Smooth muscle cell (in vitro differentiated cells): ENCODE results near the gene FOXB1. TPM values are rescaled to one million over a fixed set of nuclear protein-coding genes. Genes with fewer than 3 reads are reported as not detected.

Experiments used
- DNase-seq: peaks from one replicate; lab custom pipeline; 2025; ENCODE audit not compliant: unreplicated experiment; lab: John Stamatoyannopoulos, UW
- H2AFZ ChIP-seq: fragments of 200-600 bp; sonication (generic); 2 replicates; pipeline ENCODE4 v1.6.0; 2016; ENCODE audit warnings: antibody characterized with exemption, low read depth, mild to moderate bottlenecking
- H3F3A ChIP-seq: fragments of 200-600 bp; sonication (generic); 2 replicates; pipeline ENCODE4 v1.6.0; 2017; ENCODE audit warnings: antibody characterized with exemption, low read depth
- H3K27ac ChIP-seq: fragments of 200-600 bp; sonication (generic); 2 replicates; pipeline ENCODE4 v1.5.1; 2016; ENCODE audit warnings: low read depth, mild to moderate bottlenecking
- H3K27me3 ChIP-seq: fragments of 200-600 bp; sonication (generic); 2 replicates; pipeline ENCODE4 v1.6.1; 2016; ENCODE audit warnings: low read depth, mild to moderate bottlenecking
- H3K36me3 ChIP-seq: fragments of 200-600 bp; sonication (generic); 2 replicates; pipeline ENCODE4 v1.5.1; 2016; ENCODE audit warnings: low read depth
- H3K4me1 ChIP-seq: fragments of 200-600 bp; sonication (generic); 2 replicates; pipeline ENCODE4 v1.5.1; 2016; ENCODE audit warnings: low read depth
- H3K4me2 ChIP-seq: fragments of 200-600 bp; sonication (generic); 2 replicates; pipeline ENCODE4 v1.6.0; 2016; ENCODE audit warnings: mild to moderate bottlenecking
- H3K4me3 ChIP-seq: fragments of 200-600 bp; sonication (generic); 2 replicates; pipeline ENCODE4 v1.5.1; 2016; ENCODE audit warnings: mild to moderate bottlenecking
- H3K79me2 ChIP-seq: fragments of 200-600 bp; sonication (generic); 2 replicates; pipeline ENCODE4 v1.6.0; 2016; ENCODE audit warnings: low read depth, mild to moderate bottlenecking
- H3K9ac ChIP-seq: fragments of 200-600 bp; sonication (generic); 2 replicates; pipeline ENCODE4 v1.6.0; 2016; ENCODE audit warnings: low read depth
- H3K9me3 ChIP-seq: fragments of 200-600 bp; sonication (generic); replicated peaks from 2 replicates; pipeline ENCODE4 v1.5.1; 2016; ENCODE audit warnings: low read depth
- H4K20me1 ChIP-seq: fragments of 200-600 bp; sonication (generic); 2 replicates; pipeline ENCODE4 v1.6.0; 2016; ENCODE audit warnings: low read depth
- CTCF ChIP-seq: fragments of 200-600 bp; sonication (generic); IDR thresholded peaks from 2 replicates; pipeline ENCODE4 v1.5.1; 2017; ENCODE audit warnings: borderline replicate concordance, mild to moderate bottlenecking, antibody characterized with exemption; ENCODE audit not compliant: insufficient read depth, poor library complexity, severe bottlenecking
- whole genome bisulfite sequencing: methylation state at CpG from one replicate; pipeline ENCODE4 v1.1.7; 2016; ENCODE audit warnings: low lambda C conversion rate; 5-methylcytosine and 5-hydroxymethylcytosine counted together
- polyA plus RNA-seq: library from polyadenylated mRNA; unstranded; fragments of >200 nt; fragmentation: Nextera tagmentation; extraction: Ambion mirVana; gene quantifications from 2 replicates; pipeline ENCODE4 v1.2.1, GENCODE V29; 2016
- total RNA-seq: library from RNA; depleted of rRNA; stranded (reverse); fragments of >200 nt; gene quantifications from 2 replicates; pipeline ENCODE4 v1.2.3, GENCODE V29; 2014

Gene FOXB1
- total RNA-seq (not detected in 2 replicates), polyA plus RNA-seq (not detected in 2 replicates)

- H3K4me2 ChIP-seq, result peak within 1 kb of the TSS; percentile 82
- no peak within 1 kb of the TSS for H3K9ac ChIP-seq
- no peaks in the 10 kb centered on the region for H4K20me1 ChIP-seq
- no peak within 1 kb of the TSS for H3K27ac ChIP-seq
- H3K36me3 ChIP-seq, result no peaks in the 10 kb centered on the region
- no peak for DNase-seq
- peak within 1 kb of the TSS; percentile 42 for H3K4me3 ChIP-seq
- no peaks in the 10 kb centered on the region for H3K9me3 ChIP-seq
- TF ChIP-seq CTCF, result no peak
- H3K79me2 ChIP-seq, result no peaks in the 10 kb centered on the region
- H3F3A ChIP-seq, result no peaks in the 10 kb centered on the region
- H3K4me1 ChIP-seq, result peaks cover 37% of the 10 kb centered on the region
- H2AFZ ChIP-seq, result peak within 1 kb of the TSS; percentile 37
- under 1% methylated on average over 72 of the region's 84 CpGs for WGBS
- H3K27me3 ChIP-seq, result peaks cover 100% of the 10 kb centered on the region
These were observed at the start of gene FOXB1 for GRCh38 chr15:60004009-60004845. Gene FOXB1, plus strand, starts transcription at chr15:60004311. Its CDS starts 653 bp downstream, at chr15:60004964.

DNA sequence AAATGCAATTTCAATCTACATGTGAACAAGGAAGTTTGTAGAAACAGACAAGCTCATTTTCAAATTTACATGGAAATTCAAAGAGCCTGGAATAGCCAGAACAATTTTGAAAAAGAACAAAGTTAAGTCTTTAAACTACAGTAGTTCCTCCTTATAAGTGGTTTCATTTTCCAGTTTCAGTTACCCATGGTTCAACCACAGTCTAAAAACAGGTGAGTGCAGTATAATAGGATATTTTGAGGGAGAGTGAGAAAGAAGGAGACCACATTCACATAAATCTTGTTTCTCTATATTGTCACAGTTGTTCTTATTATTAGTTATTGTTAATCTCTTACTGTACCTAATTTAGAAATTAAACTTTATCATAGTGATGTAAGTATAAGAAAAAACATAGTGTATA, 45.8 kb upstream of the FOXB1 start:
- H2AFZ ChIP-seq, result no peak overlapping the region
- no peak overlapping the region for H3K4me2 ChIP-seq
- H3F3A ChIP-seq, result no peaks in the 10 kb centered on the region
- peaks cover 17% of the 10 kb centered on the region for H3K9me3 ChIP-seq
- no peaks in the 10 kb centered on the region for H3K36me3 ChIP-seq
- H3K27ac ChIP-seq, result no peak overlapping the region
- H3K4me3 ChIP-seq, result no peak overlapping the region
- no peaks in the 10 kb centered on the region for H3K4me1 ChIP-seq
- no peaks in the 10 kb centered on the region for H3K27me3 ChIP-seq
- no peaks in the 10 kb centered on the region for H4K20me1 ChIP-seq
- no peak for TF ChIP-seq CTCF
- H3K79me2 ChIP-seq, result no peaks in the 10 kb centered on the region
- H3K9ac ChIP-seq, result no peak overlapping the region
- DNase-seq, result no peak

GRCh38 chr15:59960318-59960717, 43.8 kb upstream of the FOXB1 start:
- no peak overlapping the region for H3K27ac ChIP-seq
- no peaks in the 10 kb centered on the region for H3K79me2 ChIP-seq
- H3K36me3 ChIP-seq, result no peaks in the 10 kb centered on the region
- H3K27me3 ChIP-seq, result no peaks in the 10 kb centered on the region
- no peaks in the 10 kb centered on the region for H3K4me1 ChIP-seq
- H4K20me1 ChIP-seq, result no peaks in the 10 kb centered on the region
- no peak overlapping the region for H3K9ac ChIP-seq
- no peaks in the 10 kb centered on the region for H3F3A ChIP-seq
- TF ChIP-seq CTCF, result no peak
- H2AFZ ChIP-seq, result no peak overlapping the region
- H3K9me3 ChIP-seq, result peaks cover 17% of the 10 kb centered on the region
- no peak overlapping the region for H3K4me2 ChIP-seq
- no peak overlapping the region for H3K4me3 ChIP-seq
- DNase-seq, result no peak

DNA sequence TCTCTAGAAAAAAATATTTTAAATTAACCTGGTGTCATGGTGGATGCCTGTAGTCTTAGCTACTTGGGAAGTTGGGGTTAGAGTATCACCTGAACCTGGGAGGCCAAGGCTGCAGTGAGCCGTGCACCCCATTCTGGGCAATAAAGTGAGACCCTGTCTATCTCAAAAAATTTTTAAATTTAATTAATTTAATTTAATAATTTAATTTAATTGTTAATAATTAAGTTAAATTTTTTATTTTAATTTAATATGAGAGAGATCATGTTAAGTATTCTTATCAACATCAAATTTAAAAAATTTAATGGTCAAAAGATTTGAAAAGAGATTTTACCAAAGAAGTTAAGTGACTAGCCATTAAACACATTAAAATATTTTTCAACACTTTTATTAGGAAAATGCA, 40.8 kb upstream of the FOXB1 start:
- Histone ChIP-seq H3K9me3 (peaks cover 17% of the 10 kb centered on the region), H3K4me1 (no peaks in the 10 kb centered on the region), H3F3A (no peaks in the 10 kb centered on the region), H3K79me2 (no peaks in the 10 kb centered on the region), H3K36me3 (no peaks in the 10 kb centered on the region), H3K4me3 (no peak overlapping the region), H3K9ac (no peak overlapping the region), H3K4me2 (no peak overlapping the region), H2AFZ (no peak overlapping the region), H3K27ac (no peak overlapping the region), H3K27me3 (no peaks in the 10 kb centered on the region), H4K20me1 (no peaks in the 10 kb centered on the region)
- no peak for TF ChIP-seq CTCF
- DNase-seq, result no peak
- 82% methylated on average over 1 of the region's 1 CpG for WGBS
